DND-41 (cell line): ENCODE data around the gene NKX3-2.

Source experiments
- ATAC-seq: fragments of 200-7000 bp; cut with Tn5 transposase; 3 replicates; pipeline ENCODE4 v1.9.1; 2021; ENCODE audit warnings: low read depth; ENCODE audit not compliant: insufficient read depth
- DNase-seq: peaks from one replicate; pipeline ENCODE4 v3.0.0-alpha.2; 2020
- H2AFZ ChIP-seq: 2 replicates; pipeline ENCODE4 v1.6.0; 2012; ENCODE audit warnings: low read depth, low read length
- H3K27ac ChIP-seq: 2 replicates; pipeline ENCODE4 v1.5.1; 2012; ENCODE audit warnings: low read length, inconsistent platforms
- H3K27me3 ChIP-seq: fragments of 200-600 bp; sonication (generic); 2 replicates; pipeline ENCODE4 v1.6.0; 2012; ENCODE audit warnings: low read length, mild to moderate bottlenecking, inconsistent platforms; ENCODE audit not compliant: insufficient read depth, poor library complexity
- H3K36me3 ChIP-seq: 2 replicates; pipeline ENCODE4 v1.5.1; 2012; ENCODE audit warnings: low read length, inconsistent platforms; ENCODE audit not compliant: insufficient read depth
- H3K4me1 ChIP-seq: 2 replicates; pipeline ENCODE4 v1.5.1; 2012; ENCODE audit warnings: mild to moderate bottlenecking, low read length; ENCODE audit not compliant: insufficient read depth
- H3K4me2 ChIP-seq: 2 replicates; pipeline ENCODE4 v1.6.0; 2012; ENCODE audit warnings: mild to moderate bottlenecking, moderate library complexity, low read length, inconsistent platforms; ENCODE audit not compliant: insufficient read depth
- H3K4me3 ChIP-seq, 2 experiments: fragments of 200-600 bp in 1 of 2; shearing (Covaris generic) in 1 of 2; 2 replicates each; pipeline ENCODE4 v1.5.1; 2012 to 2016; ENCODE audit warnings: inconsistent platforms in 2 of 2, low read length in 2 of 2, mild to moderate bottlenecking in 2 of 2, low read depth in 1 of 2, moderate library complexity in 1 of 2
- H3K79me2 ChIP-seq: 2 replicates; pipeline ENCODE4 v1.6.0; 2012; ENCODE audit warnings: low read length, inconsistent platforms; ENCODE audit not compliant: insufficient read depth
- H3K9ac ChIP-seq: 2 replicates; pipeline ENCODE4 v1.6.0; 2012; ENCODE audit warnings: low read depth, mild to moderate bottlenecking, inconsistent platforms, low read length, moderate library complexity
- H3K9me3 ChIP-seq: 2 replicates; pipeline ENCODE4 v1.5.1; 2012; ENCODE audit warnings: low read length, moderate library complexity, mild to moderate bottlenecking, inconsistent platforms; ENCODE audit not compliant: insufficient read depth, severe bottlenecking
- H4K20me1 ChIP-seq: 2 replicates; pipeline ENCODE4 v1.6.0; 2012; ENCODE audit warnings: low read length; ENCODE audit not compliant: insufficient read depth
- CTCF ChIP-seq: IDR thresholded peaks from 2 replicates; pipeline ENCODE4 v1.5.1; 2012; ENCODE audit warnings: borderline replicate concordance, low read length, moderate library complexity, mild to moderate bottlenecking; ENCODE audit not compliant: poor library complexity, severe bottlenecking; ENCODE audit errors: extremely low read depth
- EZH2 ChIP-seq: IDR thresholded peaks from 3 replicates; pipeline ENCODE4 v1.6.1; 2012; ENCODE audit warnings: borderline replicate concordance, low read depth, mild to moderate bottlenecking, moderate library complexity, low read length, inconsistent platforms; ENCODE audit not compliant: severe bottlenecking

NKX3-2 gene

DNA sequence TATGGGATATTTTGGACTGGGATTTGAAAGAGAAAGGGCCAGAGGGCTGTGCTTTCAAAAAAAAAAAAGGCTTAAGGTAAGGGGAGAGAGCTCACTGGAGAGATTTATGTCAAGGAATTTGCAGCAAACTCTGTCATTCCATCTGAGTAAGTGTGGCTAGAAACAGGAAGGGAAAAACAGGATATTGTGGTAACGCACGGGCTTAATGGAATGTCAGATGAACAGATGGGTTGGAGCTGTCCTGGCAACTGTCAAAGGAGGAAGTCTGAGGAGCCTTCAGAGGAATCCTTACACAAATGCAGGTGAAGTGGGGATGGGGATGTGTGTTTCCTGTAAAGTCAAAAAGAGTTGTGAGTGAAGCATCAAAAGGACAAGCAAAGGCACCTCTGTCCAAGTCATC lies 15.1 kb upstream of the NKX3-2 start:
- Histone ChIP-seq H3K27me3 (no peaks in the 10 kb centered on the region), H3K79me2 (no peaks in the 10 kb centered on the region), H3K27ac (no peak overlapping the region), H3K36me3 (no peaks in the 10 kb centered on the region), H3K4me2 (no peak overlapping the region), H3K9me3 (no peaks in the 10 kb centered on the region), H2AFZ (no peak overlapping the region), H3K4me1 (no peaks in the 10 kb centered on the region), H3K4me3 (no peak overlapping the region), H3K9ac (no peak overlapping the region), H4K20me1 (no peaks in the 10 kb centered on the region)
- TF ChIP-seq EZH2, result no peak
- TF ChIP-seq CTCF, result no peak
- DNase-seq, result no peak
- ATAC-seq, result no peak

DNA sequence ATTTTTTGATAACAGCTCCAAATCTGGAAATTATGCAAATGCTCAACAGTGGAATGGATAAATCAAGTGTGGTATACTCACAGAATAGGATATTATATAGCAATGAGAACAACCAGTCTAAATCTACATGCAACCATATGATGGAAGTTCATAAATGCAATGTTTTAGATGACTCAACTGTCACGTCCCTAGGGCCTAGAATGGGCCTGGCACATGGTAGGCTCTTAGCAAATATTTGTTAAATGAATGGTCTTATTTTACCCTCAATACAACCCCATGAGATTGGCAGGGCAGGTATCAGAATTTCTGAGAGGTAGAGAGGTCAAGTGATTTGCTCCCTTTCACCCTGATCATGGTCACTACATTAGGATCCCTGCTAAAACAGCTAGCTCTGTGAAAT lies 14.6 kb upstream of the NKX3-2 start:
- no peaks in the 10 kb centered on the region for H3K36me3 ChIP-seq
- H3K9me3 ChIP-seq, result no peaks in the 10 kb centered on the region
- no peaks in the 10 kb centered on the region for H4K20me1 ChIP-seq
- H3K79me2 ChIP-seq, result no peaks in the 10 kb centered on the region
- no peaks in the 10 kb centered on the region for H3K27me3 ChIP-seq
- ATAC-seq (no peak), DNase-seq (no peak)
- no peak overlapping the region for H3K9ac ChIP-seq
- H3K4me2 ChIP-seq, result no peak overlapping the region
- H3K27ac ChIP-seq, result no peak overlapping the region
- H3K4me3 ChIP-seq, result no peak overlapping the region
- H2AFZ ChIP-seq, result no peak overlapping the region
- TF ChIP-seq CTCF (no peak), EZH2 (no peak)
- no peaks in the 10 kb centered on the region for H3K4me1 ChIP-seq

- Histone ChIP-seq H3K27me3 (no peaks in the 10 kb centered on the region), H4K20me1 (no peaks in the 10 kb centered on the region), H3K27ac (no peak overlapping the region), H3K9ac (no peak overlapping the region), H3K4me3 (no peak overlapping the region), H3K9me3 (no peaks in the 10 kb centered on the region), H3K4me2 (no peak overlapping the region), H3K4me1 (no peaks in the 10 kb centered on the region), H2AFZ (no peak overlapping the region), H3K79me2 (no peaks in the 10 kb centered on the region), H3K36me3 (no peaks in the 10 kb centered on the region)
- no peak for DNase-seq
- ATAC-seq, result no peak
- TF ChIP-seq EZH2, result no peak
- no peak for TF ChIP-seq CTCF
Measured at GRCh38 chr4:13555325-13555724, 11.0 kb upstream of the NKX3-2 start.

- Histone ChIP-seq H3K4me1 (peaks cover 8% of the 10 kb centered on the region), H4K20me1 (no peaks in the 10 kb centered on the region), H2AFZ (no peak overlapping the region), H3K4me3 (no peak overlapping the region), H3K79me2 (no peaks in the 10 kb centered on the region), H3K4me2 (no peak overlapping the region), H3K9ac (no peak overlapping the region), H3K9me3 (no peaks in the 10 kb centered on the region), H3K27me3 (no peaks in the 10 kb centered on the region), H3K36me3 (no peaks in the 10 kb centered on the region), H3K27ac (no peak overlapping the region)
- TF ChIP-seq EZH2 (no peak), CTCF (no peak)
- ATAC-seq, result no peak
- no peak for DNase-seq
Measured at GRCh38 chr4:13553081-13553480, 8.8 kb upstream of the NKX3-2 start.
